ENCODE results near the gene PPM1L.

The PPM1L gene

GRCh38 chr3:160810362-160811236 lies 54.6 kb downstream of the PPM1L start:
- no peak for DNase-seq

- no peak for DNase-seq
Observed at GRCh38 chr3:160811237-160811548, 55.2 kb downstream of the PPM1L start.

- no peak for DNase-seq
Observed at GRCh38 chr3:160812304-160812703, 56.3 kb downstream of the PPM1L start.

- DNase-seq = no peak
Observed at GRCh38 chr3:160815280-160815679, 59.2 kb downstream of the PPM1L start.

GRCh38 chr3:160820022-160820421 lies 64.0 kb downstream of the PPM1L start:
- no peak for DNase-seq

GRCh38 chr3:160820430-160820829 lies 64.4 kb downstream of the PPM1L start:
- no peak for DNase-seq

- no peak for DNase-seq
Observed at GRCh38 chr3:160822936-160823335, 66.9 kb downstream of the PPM1L start.

GRCh38 chr3:160825311-160825800 lies 69.3 kb downstream of the PPM1L start:
- DNase-seq = no peak

GRCh38 chr3:160826408-160826807 lies 70.4 kb downstream of the PPM1L start:
- DNase-seq = no peak

GRCh38 chr3:160826991-160827390 lies 71.0 kb downstream of the PPM1L start:
- no peak for DNase-seq

GRCh38 chr3:160827516-160827915 lies 71.5 kb downstream of the PPM1L start:
- no peak for DNase-seq

- no peak for DNase-seq
Observed at GRCh38 chr3:160828880-160829279, 72.8 kb downstream of the PPM1L start.

GRCh38 chr3:160829486-160830009 lies 73.5 kb downstream of the PPM1L start:
- no peak for DNase-seq

GRCh38 chr3:160830796-160831195 lies 74.8 kb downstream of the PPM1L start:
- DNase-seq = no peak

GRCh38 chr3:160831401-160831800 lies 75.4 kb downstream of the PPM1L start:
- DNase-seq = no peak

- peak; percentile 5 to 13 for DNase-seq
Observed at GRCh38 chr3:160837394-160837980, 81.5 kb downstream of the PPM1L start.

GRCh38 chr3:160840590-160840989 lies 84.6 kb downstream of the PPM1L start:
- no peak for DNase-seq

GRCh38 chr3:160841455-160841854 lies 85.4 kb downstream of the PPM1L start:
- no peak for DNase-seq

- no peak for DNase-seq
Observed at GRCh38 chr3:160842021-160843005, 86.3 kb downstream of the PPM1L start.

GRCh38 chr3:160851629-160852210 lies 95.7 kb downstream of the PPM1L start:
- no peak for DNase-seq

- no peak for DNase-seq
Observed at GRCh38 chr3:160852856-160853255, 96.8 kb downstream of the PPM1L start.

GRCh38 chr3:160856450-160856849 lies 100.4 kb downstream of the PPM1L start:
- DNase-seq = no peak
